Neural cell (in vitro differentiated cells): ENCODE data around the gene POU6F2.
"Not testable (repeated sequence)": the region's sequence is repeated elsewhere in the genome, so short reads cannot be mapped to it uniquely, and the experiment has no call there.

Experiments used
- TF ChIP-seq, protein P1 (sequence below): fragments of 450-650 bp; IDR thresholded peaks from 2 replicates; pipeline ENCODE4 v1.5.1; 2014; ENCODE audit warnings: antibody characterized with exemption, mild to moderate bottlenecking, moderate library complexity; ENCODE audit not compliant: poor library complexity, severe bottlenecking
- TF ChIP-seq, protein P2 (sequence below): IDR thresholded peaks from 2 replicates; pipeline ENCODE4 v1.6.1; 2012; ENCODE audit warnings: borderline replicate concordance

DNA sequence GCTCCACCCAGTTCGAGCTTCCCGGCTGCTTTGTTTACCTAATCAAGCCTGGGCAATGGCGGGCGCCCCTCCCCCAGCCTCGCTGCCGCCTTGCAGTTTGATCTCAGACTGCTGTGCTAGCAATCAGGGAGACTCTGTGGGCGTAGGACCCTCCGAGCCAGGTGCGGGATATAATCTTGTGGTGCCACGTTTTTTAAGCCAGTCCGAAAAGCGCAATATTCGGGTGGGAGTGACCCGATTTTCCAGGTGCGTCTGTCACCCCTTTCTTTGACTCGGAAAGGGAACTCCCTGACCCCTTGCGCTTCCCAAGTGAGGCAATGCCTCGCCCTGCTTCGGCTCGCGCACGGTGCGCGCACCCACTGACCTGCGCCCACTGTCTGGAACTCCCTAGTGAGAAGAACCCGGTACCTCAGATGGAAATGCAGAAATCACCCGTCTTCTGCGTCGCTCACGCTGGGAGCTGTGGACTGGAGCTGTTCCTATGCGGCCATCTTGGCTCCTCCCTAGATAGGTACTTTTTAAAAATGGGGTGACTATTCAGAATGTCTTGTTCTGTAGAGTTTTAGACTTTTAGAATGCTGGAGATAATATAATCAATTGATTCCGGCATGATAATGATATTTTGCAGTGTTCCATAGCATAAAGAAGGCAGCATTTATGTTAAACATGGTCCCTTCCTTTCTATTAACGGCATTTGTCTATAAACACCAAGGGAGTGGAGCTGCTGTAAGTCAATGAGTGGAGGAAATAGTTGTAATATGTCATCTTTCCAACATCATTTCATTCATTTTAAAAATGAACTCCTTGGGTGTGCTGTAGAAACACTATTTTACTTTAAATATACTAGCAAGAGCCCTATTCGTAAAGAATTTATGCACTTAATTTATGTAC is 35.6 kb downstream of the POU6F2 start:
- TF ChIP-seq, protein P1, sequence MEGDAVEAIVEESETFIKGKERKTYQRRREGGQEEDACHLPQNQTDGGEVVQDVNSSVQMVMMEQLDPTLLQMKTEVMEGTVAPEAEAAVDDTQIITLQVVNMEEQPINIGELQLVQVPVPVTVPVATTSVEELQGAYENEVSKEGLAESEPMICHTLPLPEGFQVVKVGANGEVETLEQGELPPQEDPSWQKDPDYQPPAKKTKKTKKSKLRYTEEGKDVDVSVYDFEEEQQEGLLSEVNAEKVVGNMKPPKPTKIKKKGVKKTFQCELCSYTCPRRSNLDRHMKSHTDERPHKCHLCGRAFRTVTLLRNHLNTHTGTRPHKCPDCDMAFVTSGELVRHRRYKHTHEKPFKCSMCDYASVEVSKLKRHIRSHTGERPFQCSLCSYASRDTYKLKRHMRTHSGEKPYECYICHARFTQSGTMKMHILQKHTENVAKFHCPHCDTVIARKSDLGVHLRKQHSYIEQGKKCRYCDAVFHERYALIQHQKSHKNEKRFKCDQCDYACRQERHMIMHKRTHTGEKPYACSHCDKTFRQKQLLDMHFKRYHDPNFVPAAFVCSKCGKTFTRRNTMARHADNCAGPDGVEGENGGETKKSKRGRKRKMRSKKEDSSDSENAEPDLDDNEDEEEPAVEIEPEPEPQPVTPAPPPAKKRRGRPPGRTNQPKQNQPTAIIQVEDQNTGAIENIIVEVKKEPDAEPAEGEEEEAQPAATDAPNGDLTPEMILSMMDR = not testable (repeated sequence)
- TF ChIP-seq, protein P2, sequence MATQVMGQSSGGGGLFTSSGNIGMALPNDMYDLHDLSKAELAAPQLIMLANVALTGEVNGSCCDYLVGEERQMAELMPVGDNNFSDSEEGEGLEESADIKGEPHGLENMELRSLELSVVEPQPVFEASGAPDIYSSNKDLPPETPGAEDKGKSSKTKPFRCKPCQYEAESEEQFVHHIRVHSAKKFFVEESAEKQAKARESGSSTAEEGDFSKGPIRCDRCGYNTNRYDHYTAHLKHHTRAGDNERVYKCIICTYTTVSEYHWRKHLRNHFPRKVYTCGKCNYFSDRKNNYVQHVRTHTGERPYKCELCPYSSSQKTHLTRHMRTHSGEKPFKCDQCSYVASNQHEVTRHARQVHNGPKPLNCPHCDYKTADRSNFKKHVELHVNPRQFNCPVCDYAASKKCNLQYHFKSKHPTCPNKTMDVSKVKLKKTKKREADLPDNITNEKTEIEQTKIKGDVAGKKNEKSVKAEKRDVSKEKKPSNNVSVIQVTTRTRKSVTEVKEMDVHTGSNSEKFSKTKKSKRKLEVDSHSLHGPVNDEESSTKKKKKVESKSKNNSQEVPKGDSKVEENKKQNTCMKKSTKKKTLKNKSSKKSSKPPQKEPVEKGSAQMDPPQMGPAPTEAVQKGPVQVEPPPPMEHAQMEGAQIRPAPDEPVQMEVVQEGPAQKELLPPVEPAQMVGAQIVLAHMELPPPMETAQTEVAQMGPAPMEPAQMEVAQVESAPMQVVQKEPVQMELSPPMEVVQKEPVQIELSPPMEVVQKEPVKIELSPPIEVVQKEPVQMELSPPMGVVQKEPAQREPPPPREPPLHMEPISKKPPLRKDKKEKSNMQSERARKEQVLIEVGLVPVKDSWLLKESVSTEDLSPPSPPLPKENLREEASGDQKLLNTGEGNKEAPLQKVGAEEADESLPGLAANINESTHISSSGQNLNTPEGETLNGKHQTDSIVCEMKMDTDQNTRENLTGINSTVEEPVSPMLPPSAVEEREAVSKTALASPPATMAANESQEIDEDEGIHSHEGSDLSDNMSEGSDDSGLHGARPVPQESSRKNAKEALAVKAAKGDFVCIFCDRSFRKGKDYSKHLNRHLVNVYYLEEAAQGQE = not testable (repeated sequence)
